Liver (tissue), 9 donors: Measurements from ENCODE around the gene OCA2. TPM values are rescaled to one million over a fixed set of nuclear protein-coding genes. Genes with fewer than 3 reads are reported as not detected.

ENCODE experiments used
- DNase-seq: peaks from one replicate; pipeline ENCODE4 v3.0.0-alpha.2; 2017; ENCODE audit warnings: low spot score
- H3K27ac ChIP-seq, 2 donors: one replicate each; pipeline ENCODE4 v1.7.0; 2013; ENCODE audit warnings: inconsistent platforms in 2 of 2, low read length in 2 of 2, control low read depth in 1 of 2, low read depth in 1 of 2, mild to moderate bottlenecking in 1 of 2
- H3K27me3 ChIP-seq, 4 donors: one replicate each; pipeline versions ENCODE4 v1.6.1 to v1.7.0; 2013; ENCODE audit warnings: low read length in 3 of 4, inconsistent platforms in 1 of 4, mild to moderate bottlenecking in 1 of 4, moderate library complexity in 1 of 4; ENCODE audit not compliant: control insufficient read depth in 4 of 4, insufficient read depth in 4 of 4
- H3K36me3 ChIP-seq, 4 donors: one replicate each; pipeline versions ENCODE4 v1.6.1 to v1.7.0; 2013; ENCODE audit warnings: low read length in 3 of 4, mild to moderate bottlenecking in 3 of 4, low read depth in 1 of 4, moderate library complexity in 1 of 4; ENCODE audit not compliant: control insufficient read depth in 4 of 4, insufficient read depth in 3 of 4
- H3K4me1 ChIP-seq, 4 donors: one replicate each; pipeline versions ENCODE4 v1.6.1 to v1.7.0; 2013; ENCODE audit warnings: low read length in 3 of 4, mild to moderate bottlenecking in 3 of 4, moderate library complexity in 1 of 4; ENCODE audit not compliant: control insufficient read depth in 4 of 4, insufficient read depth in 4 of 4
- H3K4me3 ChIP-seq, 3 donors: one replicate each; pipeline versions ENCODE4 v1.6.1 to v1.7.0; 2013; ENCODE audit warnings: low read length in 3 of 3, control low read depth in 1 of 3, low read depth in 1 of 3, mild to moderate bottlenecking in 1 of 3
- H3K9ac ChIP-seq, 2 donors: one replicate each; pipeline ENCODE4 v1.7.0; 2013; ENCODE audit warnings: low read length in 2 of 2, mild to moderate bottlenecking in 2 of 2, moderate library complexity in 2 of 2, control low read depth in 1 of 2, low read depth in 1 of 2
- H3K9me3 ChIP-seq, 4 donors: one replicate each; pipeline versions ENCODE4 v1.6.1 to v1.7.0; 2013; ENCODE audit warnings: low read length in 3 of 4; ENCODE audit not compliant: control insufficient read depth in 4 of 4
- ATF3 ChIP-seq: IDR thresholded peaks from 2 replicates; pipeline ENCODE4 v1.6.1; 2016; ENCODE audit warnings: antibody characterized with exemption
- CTCF ChIP-seq: fragments of 150-350 bp; IDR thresholded peaks from 2 replicates; pipeline ENCODE4 v1.5.1; 2017; ENCODE audit warnings: improper control_type of control experiment, low read depth, low read length; ENCODE audit not compliant: missing input control
- EGR1 ChIP-seq, 2 donors: IDR thresholded peaks; 2 replicates each; pipeline ENCODE4 v1.6.1; 2016 to 2018; ENCODE audit warnings: antibody characterized with exemption in 2 of 2, low read depth in 2 of 2
- FOXA1 ChIP-seq: IDR thresholded peaks from 2 replicates; pipeline ENCODE4 v1.6.1; 2016; ENCODE audit warnings: antibody characterized with exemption
- FOXA2 ChIP-seq: IDR thresholded peaks from 2 replicates; pipeline ENCODE4 v1.6.1; 2016; ENCODE audit warnings: antibody characterized with exemption
- GABPA ChIP-seq, 2 donors: IDR thresholded peaks in 1 of 2; conservative IDR thresholded peaks in 1 of 2; 2 replicates each; pipeline ENCODE4 v1.6.1; 2016; ENCODE audit warnings: antibody characterized with exemption in 2 of 2, mild to moderate bottlenecking in 1 of 2, moderate library complexity in 1 of 2
- HNF4A ChIP-seq, 2 donors: conservative IDR thresholded peaks; 2 replicates each; pipeline ENCODE4 v1.6.1; 2016; ENCODE audit warnings: antibody characterized with exemption in 2 of 2, mild to moderate bottlenecking in 2 of 2
- HNF4G ChIP-seq: IDR thresholded peaks from 2 replicates; pipeline ENCODE4 v1.6.1; 2016; ENCODE audit warnings: antibody characterized with exemption
- JUND ChIP-seq, 2 donors: IDR thresholded peaks; 2 replicates each; pipeline ENCODE4 v1.6.1; 2016; ENCODE audit warnings: antibody characterized with exemption in 2 of 2
- MAX ChIP-seq: IDR thresholded peaks from 2 replicates; pipeline ENCODE4 v1.6.1; 2016; ENCODE audit warnings: antibody characterized with exemption
- NR2F2 ChIP-seq: IDR thresholded peaks from 2 replicates; pipeline ENCODE4 v1.6.1; 2016; ENCODE audit warnings: antibody characterized with exemption
- RAD21 ChIP-seq, 2 donors: IDR thresholded peaks; 2 replicates each; pipeline ENCODE4 v1.6.1; 2016; ENCODE audit warnings: antibody characterized with exemption in 2 of 2, mild to moderate bottlenecking in 2 of 2
- REST ChIP-seq: IDR thresholded peaks from 2 replicates; pipeline ENCODE4 v1.6.1; 2016; ENCODE audit warnings: antibody characterized with exemption, mild to moderate bottlenecking
- RXRA ChIP-seq, 2 donors: IDR thresholded peaks; 2 replicates each; pipeline ENCODE4 v1.6.1; 2017 to 2018; ENCODE audit warnings: antibody characterized with exemption in 2 of 2, mild to moderate bottlenecking in 1 of 2
- SP1 ChIP-seq: IDR thresholded peaks from 2 replicates; pipeline ENCODE4 v1.6.1; 2018; ENCODE audit warnings: antibody characterized with exemption, mild to moderate bottlenecking
- TAF1 ChIP-seq: conservative IDR thresholded peaks from 2 replicates; pipeline ENCODE4 v1.6.1; 2016; ENCODE audit warnings: antibody characterized with exemption, mild to moderate bottlenecking
- YY1 ChIP-seq: IDR thresholded peaks from 2 replicates; pipeline ENCODE4 v1.6.1; 2016; ENCODE audit warnings: antibody characterized with exemption, mild to moderate bottlenecking
- ZBTB33 ChIP-seq: IDR thresholded peaks from 2 replicates; pipeline ENCODE4 v1.6.1; 2016; ENCODE audit warnings: antibody characterized with exemption
- WGBS: extraction: QIAGEN DNeasy Blood & Tissue Kit; methylation state at CpG from one replicate; pipeline ENCODE4 v1.1.7; 2013; 5-methylcytosine and 5-hydroxymethylcytosine counted together
- polyA plus RNA-seq, 2 donors: library from polyadenylated mRNA; stranded (reverse) in 1 of 2; unstranded in 1 of 2; fragments of 200-250 nt in 1 of 2; fragments of >200 nt in 1 of 2; fragmentation: Nextera tagmentation in 1 of 2; extraction: Ambion mirVana in 1 of 2; gene quantifications; one replicate each; pipeline versions ENCODE4 v1.2.1 to v1.2.3, GENCODE V29; 2013 to 2015
- total RNA-seq, 2 donors: library from RNA; depleted of rRNA; stranded (reverse); fragments of >200 nt; gene quantifications; one replicate each; pipeline ENCODE4 v1.2.3, GENCODE V29; 2014
- donor health status: healthy.
- donor health status: healthy.
- donor health status: healthy.
- donor health status: healthy.
- donor health status: healthy.

The OCA2 gene
- total and polyA plus RNA-seq, 4 donors: 0.02 to 0.56 (median 0.15) TPM

GRCh38 chr15:27871078-27871901 lies 227.8 kb downstream of the OCA2 start:
- no peak for DNase-seq
- Histone ChIP-seq H3K27me3 (peaks cover 0 to 4% (median 0%) of the 10 kb centered on the region in 4 donors), H3K4me3 (no peak overlapping the region), H3K36me3 (no peaks in the 10 kb centered on the region), H3K4me1 (no peaks in the 10 kb centered on the region), H3K27ac (no peak overlapping the region), H3K9me3 (no peaks in the 10 kb centered on the region), H3K9ac (no peak overlapping the region)
- TF ChIP-seq ATF3 (no peak), RXRA (IDR thresholded peaks at IDR 0.05) (no peak), FOXA2 (no peak), TAF1 (no peak), RAD21 (IDR thresholded peaks at IDR 0.05) (no peak), GABPA (IDR thresholded peaks at IDR 0.05 in 1 of 2, conservative IDR thresholded peaks at IDR 0.05 in 1 of 2) (no peak), ZBTB33 (no peak), SP1 (no peak), FOXA1 (no peak), REST (no peak), MAX (no peak), HNF4G (no peak), NR2F2 (no peak), JUND (IDR thresholded peaks at IDR 0.05) (no peak), YY1 (no peak), CTCF (no peak), HNF4A (conservative IDR thresholded peaks at IDR 0.05) (no peak), EGR1 (IDR thresholded peaks at IDR 0.05; ENCODE audit: low read depth in 2 of 2) (no peak)
- 88% methylated on average over 16 of the region's 16 CpGs for WGBS
